Measurements from ENCODE around the gene VSIG10L2.

DNA sequence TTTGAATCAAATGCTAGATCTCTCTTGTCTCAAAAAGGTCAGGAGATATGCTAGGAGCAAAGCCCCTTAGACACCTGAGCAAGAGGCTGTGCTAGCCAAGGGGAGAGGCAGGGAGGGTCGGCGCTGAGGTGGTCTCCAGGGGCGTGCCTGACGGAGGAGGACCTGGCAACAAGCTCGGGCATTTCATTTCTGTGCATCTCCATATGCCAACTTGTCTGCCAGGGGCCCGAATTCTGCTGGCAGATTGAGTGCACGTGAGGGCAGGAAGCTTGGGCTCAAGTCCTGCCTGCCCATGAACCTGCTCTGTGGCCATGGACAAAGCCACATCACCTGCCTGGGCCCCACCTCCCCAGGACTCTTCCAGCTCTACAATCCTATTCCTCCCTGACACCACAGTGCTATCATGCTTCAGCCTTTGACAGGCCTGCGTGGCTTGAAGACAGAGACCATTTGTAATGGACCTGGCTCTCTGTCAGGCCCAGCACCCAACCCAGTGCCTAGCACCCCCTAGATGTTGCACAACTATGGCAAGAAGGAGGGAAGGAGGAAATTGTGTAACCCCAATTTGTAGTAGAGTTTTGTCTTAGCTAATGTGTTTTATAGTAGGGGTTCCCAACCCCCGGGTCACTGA is 16.3 kb upstream of the VSIG10L2 start:
- TF ChIP-seq, protein P1, sequence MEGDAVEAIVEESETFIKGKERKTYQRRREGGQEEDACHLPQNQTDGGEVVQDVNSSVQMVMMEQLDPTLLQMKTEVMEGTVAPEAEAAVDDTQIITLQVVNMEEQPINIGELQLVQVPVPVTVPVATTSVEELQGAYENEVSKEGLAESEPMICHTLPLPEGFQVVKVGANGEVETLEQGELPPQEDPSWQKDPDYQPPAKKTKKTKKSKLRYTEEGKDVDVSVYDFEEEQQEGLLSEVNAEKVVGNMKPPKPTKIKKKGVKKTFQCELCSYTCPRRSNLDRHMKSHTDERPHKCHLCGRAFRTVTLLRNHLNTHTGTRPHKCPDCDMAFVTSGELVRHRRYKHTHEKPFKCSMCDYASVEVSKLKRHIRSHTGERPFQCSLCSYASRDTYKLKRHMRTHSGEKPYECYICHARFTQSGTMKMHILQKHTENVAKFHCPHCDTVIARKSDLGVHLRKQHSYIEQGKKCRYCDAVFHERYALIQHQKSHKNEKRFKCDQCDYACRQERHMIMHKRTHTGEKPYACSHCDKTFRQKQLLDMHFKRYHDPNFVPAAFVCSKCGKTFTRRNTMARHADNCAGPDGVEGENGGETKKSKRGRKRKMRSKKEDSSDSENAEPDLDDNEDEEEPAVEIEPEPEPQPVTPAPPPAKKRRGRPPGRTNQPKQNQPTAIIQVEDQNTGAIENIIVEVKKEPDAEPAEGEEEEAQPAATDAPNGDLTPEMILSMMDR (IDR thresholded peaks at IDR 0.05), result no peak
- TF ChIP-seq POLR2AphosphoS5 (IDR thresholded peaks at IDR 0.05) (no peak), POLR2A (IDR thresholded peaks at IDR 0.05) (no peak)

Data from upper lobe of left lung (tissue), 4 donors.